GM21360 (cell line): ENCODE measurements around the gene PLA2G4F.

Experiments
- ATAC-seq: cut with Tn5 transposase; IDR thresholded peaks from one replicate; pipeline ENCODE4 v1.9.1; 2021; ENCODE audit warnings: mild to moderate bottlenecking, moderate library complexity; ENCODE audit not compliant: unreplicated experiment

PLA2G4F gene

DNA sequence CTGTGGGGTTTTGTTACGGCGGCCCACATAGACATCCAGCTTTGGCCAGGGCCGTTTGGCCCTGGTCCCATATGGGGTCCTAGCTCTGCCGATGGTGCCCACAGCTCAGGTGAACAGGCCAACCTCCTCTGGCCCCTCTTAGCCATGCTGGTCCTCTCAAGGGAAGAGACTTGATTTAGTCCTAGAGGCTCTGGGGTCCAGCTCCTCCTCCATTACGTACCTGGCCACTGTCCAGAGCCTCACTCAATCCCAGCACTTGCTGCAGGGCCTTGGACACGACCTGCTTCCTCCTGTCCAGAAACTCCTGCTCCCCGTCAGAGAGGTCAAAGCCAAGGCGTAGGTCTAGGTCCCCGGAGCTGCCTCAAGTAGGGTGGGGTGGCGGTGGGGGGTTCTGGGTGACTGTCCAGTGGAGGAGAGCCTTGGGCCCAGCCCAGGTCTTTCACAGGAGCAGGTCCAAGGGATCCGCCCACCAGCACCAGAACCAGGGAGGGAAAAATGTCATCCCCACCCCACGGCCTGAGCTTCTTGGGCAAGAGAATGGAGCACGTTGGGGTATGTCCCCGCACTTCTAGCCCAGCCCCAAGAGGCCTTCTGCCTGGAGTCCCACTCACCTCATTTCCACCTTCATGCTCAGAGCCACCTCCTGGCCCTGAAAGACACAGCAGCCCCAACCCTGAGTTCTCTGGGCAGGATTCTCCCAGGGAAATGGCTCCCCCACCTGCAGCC is 6.8 kb downstream of the PLA2G4F start:
- ATAC-seq: no peak

DNA sequence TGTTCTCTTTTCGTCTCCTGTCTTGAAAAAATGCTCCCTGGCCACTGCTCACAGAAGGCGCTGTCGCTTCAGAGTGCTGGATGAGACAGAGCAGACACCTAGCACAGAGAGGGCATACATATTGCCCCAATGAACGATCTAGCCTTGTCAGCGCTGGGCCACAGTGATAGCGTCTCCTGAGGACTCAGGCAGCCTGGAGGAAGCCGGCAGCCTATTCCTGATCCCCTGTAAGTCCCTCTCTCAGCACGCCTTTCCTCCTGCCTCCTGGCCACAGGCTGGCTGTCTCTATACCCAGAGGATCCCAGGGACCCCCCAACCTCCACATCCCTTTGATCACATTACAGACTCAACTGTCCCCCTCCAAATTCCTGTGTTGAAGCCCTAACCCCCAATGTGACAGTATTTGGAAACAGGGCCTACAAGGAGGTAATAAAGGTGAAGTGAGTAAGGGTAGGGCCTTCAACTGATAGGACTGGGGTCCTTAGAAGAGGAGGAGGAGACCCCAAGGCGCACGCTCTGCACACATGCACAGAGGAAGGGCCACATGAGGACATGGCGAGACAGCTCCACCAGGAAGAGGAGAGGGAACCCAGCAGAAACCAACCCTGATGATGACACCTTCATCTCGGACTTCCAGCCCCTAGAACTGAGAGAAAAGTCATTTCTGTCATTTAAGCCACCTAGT is 7.5 kb downstream of the PLA2G4F start:
- no peak for ATAC-seq

DNA sequence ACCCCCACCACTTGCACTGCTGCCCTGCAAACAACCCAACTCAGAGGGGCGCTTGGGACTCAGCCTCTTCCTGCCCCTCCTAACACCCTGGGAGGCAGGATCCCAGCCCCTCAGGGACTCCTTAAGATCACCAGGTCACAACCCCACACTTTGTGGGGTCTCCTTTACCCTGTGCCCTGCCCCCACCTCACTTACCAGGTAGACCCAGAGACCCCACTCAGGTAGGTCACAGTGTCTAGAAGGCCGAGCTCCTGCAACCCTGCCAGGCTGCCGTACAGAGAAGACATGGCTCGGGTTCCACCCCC is 9.1 kb downstream of the PLA2G4F start:
- no peak for ATAC-seq

DNA sequence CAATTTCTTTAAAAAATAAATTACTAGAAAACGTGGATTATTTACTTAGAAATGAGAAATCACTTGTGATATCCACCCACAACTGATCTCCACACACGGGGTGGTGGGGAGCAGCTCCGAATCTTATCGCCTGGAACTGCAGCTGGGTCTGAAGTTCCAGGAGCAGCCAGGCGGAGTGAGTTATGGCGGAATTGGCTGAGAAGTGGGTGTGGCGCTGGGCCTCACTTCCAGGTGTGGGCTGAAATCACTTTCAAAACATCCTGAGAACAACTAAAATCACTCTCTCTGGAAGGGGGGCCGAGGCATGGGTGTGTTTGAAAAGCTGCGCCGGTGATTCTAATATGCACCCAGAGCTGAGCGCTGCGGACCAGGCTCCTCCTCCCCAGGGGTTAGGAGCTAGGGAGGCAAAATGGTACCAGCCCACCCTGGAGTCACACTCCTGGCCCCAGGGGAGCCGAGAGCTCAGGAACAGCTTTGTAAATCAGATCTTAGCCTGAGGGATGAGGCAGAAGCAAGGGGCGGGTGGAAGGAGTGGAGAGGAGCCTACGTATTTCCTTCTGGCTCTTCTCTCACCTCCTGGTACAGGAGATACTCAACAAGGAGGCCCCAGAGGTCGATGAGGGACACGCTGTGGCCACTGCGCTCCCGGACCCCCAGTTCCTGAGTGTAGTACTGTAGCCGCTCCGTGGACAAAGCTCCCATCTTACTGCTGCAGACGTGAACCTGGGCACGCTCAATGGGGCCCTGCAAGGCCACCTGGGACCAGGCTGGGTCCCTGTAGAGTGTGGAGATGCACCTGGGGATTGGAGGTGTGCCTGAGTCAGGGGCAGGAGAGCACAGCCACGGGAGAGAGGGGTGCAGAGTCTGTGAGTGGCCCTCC is 9.6 kb downstream of the PLA2G4F start:
- ATAC-seq: no peak

DNA sequence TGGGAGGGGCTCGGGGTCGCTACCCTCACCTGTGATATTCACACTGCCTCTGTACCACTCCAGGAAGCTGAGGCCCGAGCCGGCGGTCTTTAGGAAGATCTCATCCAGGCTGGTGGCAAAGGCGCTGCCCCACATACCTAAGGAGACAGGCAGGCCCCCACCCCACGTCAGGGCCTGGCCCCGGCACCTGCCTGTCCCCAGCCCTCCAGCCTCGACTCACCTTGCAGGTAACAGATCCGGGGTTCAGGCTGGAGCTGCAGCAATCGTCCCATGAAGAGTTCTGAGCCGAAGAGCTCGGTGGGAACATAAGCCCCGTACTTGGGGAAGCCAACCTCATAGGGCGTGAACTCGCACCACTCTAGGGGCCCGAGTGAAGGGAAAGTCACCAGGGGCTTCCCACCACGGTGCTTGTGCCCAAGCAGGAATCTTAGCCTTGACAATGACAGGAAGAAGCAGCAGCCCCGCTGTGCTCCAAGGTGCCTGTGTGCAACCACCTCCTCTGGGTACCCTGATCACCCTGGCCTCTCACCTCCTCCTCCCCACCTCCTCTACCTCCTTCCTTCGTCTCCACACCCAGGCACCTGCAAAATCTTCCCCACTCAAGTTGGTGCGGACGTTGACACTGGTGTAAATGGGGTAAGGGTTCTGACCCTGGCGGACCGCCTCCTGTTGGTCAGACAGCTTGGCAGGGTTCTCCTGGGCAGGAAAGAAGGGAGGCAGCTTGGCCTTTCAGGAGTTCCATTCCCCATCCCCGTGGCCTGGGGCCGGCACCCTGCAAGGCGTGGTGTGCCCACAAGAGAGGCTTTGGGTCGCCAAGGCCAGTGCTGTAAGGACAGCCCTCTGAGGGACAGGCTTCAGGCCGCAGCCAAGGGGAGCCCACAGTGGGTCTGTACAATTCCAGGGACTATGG is 10.6 kb downstream of the PLA2G4F start:
- no peak for ATAC-seq

DNA sequence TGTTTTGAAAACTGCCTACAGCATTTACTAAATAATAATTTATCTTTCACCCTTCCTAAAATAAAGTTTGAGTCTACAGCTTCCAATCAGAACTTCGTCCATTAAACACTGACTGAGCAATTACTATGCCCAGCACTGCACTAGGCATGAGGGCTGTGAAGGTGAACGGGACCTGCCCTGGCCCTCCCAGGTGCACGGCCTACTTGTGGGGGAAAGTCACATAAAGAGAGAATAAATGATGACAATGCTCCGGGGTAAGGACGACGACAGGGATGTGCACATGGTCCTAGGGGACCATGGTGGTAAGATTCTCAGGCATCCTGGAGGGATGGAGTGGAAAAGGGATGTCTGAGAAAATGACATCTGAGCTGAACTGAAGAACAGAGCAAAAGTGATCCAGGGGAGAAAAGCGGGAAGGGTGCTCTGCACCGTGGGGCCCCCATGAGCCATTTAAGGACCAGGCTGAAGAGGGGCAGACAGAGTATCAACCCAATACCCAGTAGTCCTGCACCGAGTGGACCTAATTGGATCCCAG is 11.5 kb downstream of the PLA2G4F start:
- ATAC-seq: no peak

DNA sequence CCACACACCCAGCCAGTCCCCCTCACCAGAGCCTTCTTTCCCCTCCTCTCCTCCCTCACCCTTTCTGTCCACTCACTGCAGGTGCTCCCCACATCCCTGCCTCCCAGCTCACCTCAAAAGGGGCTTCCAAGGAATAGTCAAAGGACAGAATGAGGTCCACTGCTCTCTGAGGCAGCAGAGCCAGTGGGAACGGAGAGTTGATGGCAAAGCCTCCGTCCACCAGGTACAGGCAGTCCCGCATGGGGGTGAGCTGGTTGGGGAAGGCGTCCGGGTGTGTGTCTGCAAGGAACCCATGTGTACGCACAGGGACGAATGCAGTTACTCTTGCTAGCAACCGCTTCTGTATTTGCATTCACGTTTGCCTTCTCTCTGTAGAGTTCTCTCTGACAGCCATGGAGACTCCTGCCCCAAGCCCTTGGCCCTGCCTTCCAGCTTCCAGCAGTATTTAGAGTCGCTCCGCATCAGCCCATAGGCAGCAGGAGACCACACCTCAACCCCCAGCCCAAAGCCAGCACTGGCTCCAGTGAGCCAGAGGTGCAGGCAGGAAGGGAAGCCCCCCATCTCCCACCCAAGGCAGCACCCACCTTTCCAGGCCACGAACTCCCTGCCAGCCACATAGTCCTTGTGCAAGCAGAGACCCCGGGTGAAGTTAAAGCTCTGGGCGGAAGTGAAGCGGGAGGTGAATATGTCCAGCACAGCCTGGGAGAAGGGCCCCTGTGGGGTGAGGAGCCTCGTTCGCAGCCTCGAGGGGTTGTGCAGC is 12.4 kb downstream of the PLA2G4F start:
- ATAC-seq: no peak

DNA sequence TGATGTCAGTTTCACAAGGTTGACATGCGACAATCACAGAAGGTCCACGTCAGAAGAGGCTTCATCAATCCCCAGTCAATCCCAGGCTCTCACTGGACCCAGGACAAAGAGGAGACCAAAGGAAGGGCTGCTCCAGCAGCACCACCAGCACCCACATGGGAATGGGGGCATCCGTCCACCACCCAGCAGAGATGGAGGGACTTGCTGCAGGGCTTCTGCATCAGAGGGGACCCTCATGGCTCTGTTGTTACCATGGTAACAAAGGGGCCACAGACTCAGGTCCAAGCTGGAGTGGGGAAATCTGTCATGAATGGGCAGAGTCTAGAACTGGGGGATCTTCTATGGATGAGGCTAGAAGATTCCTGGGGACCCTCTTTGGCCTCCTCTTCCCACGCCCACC is 13.1 kb downstream of the PLA2G4F start:
- ATAC-seq: no peak

DNA sequence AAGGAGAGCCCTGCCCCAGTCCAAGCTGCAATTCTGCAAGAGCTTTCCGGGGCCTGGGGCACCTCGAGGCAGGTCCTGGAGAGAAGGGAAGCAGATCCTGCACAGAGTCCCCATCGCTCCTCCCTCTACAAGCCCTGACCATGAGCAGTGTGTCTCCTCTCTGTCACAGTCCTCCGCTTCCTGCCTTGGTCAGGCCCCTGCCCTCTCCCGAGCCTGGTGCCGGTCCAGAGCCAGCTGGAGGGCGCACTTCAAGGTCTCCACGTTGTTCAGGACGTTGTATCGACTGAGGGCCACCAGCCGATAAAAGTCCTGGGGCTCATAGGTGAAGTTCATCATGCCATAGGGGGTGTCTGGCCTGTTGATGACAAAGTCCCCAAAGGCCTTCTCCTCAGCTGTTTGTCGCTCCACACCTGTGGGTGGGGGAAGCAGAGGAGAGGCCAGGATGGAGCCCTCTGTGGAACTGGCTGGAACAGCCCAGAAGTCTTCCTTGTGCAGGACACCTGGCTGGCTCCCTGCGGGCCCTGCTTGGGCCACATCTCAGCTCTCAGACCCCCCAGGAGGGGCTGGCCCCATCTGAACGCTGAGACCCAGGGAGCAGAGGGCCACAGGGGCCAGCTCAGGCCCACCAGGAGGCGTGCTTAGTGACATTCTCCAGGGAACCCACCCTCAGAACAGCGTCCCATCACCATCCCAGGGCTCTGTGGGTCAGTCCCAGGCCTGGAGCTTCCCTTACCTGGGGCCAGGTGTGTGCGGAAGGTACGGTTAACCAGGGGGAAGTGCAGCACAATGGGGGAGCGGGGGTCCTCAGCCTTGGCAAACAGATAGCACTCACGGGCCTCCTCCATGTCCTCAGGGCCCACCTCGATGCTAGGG is 14.4 kb downstream of the PLA2G4F start:
- ATAC-seq: no peak

DNA sequence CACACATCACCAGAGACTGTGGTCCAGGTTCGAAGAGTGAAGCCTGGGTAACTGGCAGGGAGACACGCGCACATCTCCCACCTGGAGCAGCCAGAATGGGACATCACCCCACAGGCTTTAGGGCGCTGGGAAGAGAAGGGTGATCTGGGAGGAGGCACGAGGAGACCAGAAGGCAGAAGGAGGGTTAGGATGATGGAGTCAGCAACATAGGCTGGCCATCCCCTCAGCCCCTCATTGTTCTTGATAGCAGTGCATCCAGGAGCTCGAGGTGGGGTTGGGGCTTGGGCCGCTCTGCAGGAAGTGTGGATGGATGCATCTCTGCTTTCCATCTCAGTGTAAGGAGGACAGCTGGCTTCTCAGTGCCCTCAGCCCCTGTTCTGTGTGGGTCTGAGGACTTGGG is 15.2 kb downstream of the PLA2G4F start:
- ATAC-seq: no peak

DNA sequence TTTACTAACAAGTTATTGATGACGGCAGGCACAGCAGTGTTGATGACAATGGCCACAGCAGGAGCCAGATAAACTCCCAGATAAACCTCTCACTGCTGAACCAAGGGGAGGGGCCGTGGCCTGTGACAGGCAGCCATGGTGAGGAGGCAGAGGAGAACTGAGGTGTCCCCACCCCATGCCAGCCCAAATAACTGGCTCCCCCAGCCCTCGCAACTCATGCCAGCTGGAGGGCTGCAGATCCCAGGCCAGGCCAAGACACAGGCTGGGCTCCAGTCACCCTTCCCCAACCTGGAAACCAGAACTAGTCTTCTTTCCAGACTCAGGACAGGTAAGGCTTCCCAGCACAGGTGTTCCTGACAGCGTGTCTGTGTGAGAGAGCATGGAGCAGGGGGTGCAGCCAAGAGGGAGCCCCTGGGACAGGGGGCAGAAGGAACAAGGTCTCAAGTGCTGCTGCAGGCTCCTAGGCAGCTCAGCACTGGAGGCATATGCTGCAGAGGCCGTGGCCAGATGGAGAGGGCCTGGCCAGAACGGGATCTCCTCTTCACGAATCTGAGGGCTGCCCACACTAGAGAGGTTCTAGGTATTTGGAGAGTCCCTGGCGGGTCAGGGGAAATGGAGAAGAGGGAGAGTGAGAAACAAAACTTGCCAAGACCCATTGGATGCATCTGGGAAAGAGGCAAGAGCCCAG is 15.9 kb downstream of the PLA2G4F start:
- no peak for ATAC-seq

DNA sequence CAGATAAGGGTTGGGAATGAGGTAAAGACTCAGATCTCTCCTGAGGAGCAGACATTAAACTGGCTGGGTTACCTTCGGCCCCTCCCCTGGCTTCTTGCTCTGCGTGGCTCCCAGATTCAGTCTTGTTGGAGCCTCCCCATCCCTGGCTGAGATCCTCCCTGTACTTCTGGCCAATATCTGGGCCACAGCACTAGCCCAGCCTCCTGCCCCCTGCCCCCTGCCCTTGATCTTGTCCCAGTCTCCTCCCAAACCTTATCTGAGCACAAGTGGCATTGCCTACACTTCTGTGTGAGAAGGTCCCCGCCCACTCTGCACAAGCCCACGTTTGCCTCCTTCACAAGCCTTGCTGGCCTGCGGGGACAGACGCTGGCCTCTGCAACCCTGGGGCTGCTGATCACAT is 16.8 kb downstream of the PLA2G4F start:
- no peak for ATAC-seq

DNA sequence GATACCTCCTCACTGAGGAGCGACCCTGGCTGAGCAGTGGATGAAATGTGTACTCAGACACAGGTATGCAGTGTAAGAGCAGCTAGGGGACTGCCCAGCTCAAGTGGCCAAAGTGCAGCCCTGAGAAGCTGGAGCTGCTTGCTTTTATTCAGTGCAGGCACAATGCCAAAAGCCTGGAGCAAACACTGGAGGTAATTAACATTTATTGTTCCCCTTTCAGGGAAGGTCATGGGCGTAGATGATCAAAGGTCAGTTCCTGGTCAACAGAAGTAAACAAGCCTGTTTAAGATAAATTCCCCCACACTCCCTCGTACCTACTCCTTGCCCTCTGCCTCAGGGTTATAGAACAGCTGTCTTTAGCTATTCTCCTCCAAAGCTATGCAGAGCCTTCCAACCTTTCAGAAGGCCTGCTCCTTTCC is 17.5 kb downstream of the PLA2G4F start:
- ATAC-seq: no peak

DNA sequence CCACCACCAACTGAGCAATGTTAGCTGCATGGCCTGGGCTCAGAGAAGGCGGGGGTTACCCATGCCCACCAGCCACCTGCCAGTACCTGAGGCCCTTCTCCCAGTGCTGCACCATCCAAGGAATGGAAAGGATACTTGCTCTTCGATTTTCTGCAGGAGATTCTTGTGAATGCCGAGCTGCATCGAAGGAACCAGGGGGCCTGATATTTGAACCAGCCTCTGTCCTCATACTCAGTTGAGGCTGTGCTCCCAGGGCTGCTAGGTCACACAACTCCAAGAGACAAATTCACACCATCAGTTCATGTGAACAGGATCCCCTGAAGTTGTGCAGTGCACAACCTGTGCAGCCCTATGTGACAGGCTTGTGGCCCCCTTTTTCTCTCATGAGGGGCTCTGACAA is 18.0 kb downstream of the PLA2G4F start:
- no peak for ATAC-seq

DNA sequence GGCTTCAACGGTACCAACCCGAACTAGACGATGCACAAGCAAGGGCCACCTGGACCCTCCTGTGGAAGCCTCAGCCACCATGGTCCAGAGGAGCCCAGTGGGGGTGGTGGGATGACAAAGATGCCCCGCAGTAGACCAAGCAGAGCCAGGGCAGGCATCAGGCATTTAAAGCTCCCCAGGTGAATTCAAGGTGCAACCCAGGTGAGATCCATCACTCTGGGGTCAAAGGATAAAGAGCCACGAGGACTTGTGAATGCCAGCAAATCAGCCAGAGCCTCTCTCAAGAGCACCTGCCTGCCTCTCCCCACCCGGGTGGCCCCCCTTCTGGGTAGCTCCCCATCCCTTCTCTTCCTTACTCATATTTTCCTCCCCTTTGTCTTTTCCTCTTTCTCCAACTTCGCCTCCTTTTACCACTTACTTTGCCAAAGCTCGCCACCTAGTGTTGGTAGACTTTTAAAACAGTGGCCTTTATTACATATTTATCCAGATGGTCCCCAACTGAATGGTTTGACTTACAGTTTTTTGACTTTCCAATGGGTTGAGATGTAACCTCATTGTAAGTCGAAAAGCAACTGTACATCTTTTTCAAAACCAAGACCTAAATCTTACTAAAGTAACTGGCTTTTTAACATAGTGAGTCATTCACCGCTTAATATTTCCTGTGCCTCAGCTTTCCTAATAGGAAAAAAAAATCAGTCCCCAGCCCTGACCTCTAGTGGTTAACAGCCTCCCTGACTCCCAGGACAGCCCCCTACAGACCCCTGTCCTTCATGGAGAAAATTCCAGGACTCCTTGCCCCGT is 18.8 kb downstream of the PLA2G4F start:
- no peak for ATAC-seq

DNA sequence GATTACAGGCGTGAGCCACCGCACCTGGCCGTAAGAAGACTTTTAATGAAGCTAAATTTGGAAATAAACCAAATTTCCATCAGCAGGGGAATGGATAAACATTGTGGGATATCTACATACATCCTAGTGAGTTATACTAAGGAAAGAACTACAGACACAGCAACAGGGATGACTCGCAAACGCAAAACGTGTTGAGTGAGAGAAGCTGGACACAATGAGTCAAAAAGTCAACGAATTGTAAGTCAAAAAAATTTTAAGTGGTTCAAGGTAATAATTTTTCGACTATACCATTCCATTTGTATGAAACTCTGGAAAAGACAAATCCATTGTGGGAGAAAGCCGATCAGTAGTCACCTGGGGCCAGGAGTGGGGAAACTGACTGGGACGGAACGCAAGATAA is 19.9 kb downstream of the PLA2G4F start:
- ATAC-seq: no peak

DNA sequence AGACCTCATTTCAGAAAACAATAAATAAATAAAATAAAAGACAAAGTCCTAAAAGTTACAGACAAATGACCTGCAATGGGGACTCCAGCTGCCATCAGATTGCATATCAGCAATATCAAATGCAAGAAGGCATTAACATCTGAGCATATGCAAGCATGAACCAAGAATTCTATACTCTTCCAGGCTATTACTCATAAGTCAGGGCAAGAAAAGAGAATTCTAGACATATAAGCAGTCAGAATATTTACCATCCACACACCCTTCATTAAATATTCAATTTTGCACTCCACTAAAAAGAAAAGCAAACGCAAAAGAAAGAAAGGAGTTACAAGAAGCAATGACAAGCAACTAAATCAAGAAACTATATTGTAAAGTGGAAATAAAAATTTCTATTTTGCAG is 21.1 kb downstream of the PLA2G4F start:
- ATAC-seq: no peak
